A204.1 (cell line): ENCODE measurements around the gene PTPRD.
"Not testable (repeated sequence)": the region's sequence is repeated elsewhere in the genome, so short reads cannot be mapped to it uniquely, and the experiment has no call there.

ENCODE experiments used
- FAIRE-seq: peaks from 2 replicates; lab custom pipeline; 2012; peaks lifted over from hg19 to GRCh38; lab: Jason Lieb, UNC

PTPRD gene

GRCh38 chr9:9961487-9961886 is 651.3 kb downstream of the PTPRD start:
- no peak for FAIRE-seq

- FAIRE-seq, result no peak
These were observed 661.1 kb downstream of the PTPRD start for GRCh38 chr9:9951556-9952160.

GRCh38 chr9:9950813-9951212 is 662.0 kb downstream of the PTPRD start:
- no peak for FAIRE-seq

- no peak for FAIRE-seq
These were observed 662.8 kb downstream of the PTPRD start for GRCh38 chr9:9949978-9950377.

- FAIRE-seq, result no peak
These were observed 663.4 kb downstream of the PTPRD start for GRCh38 chr9:9949368-9949767.

GRCh38 chr9:9945966-9946365 is 666.8 kb downstream of the PTPRD start:
- no peak for FAIRE-seq

- FAIRE-seq, result peak; percentile 94
These were observed 669.9 kb downstream of the PTPRD start for GRCh38 chr9:9942764-9943424.

- no peak for FAIRE-seq
These were observed 674.4 kb downstream of the PTPRD start for GRCh38 chr9:9938432-9938831.

- FAIRE-seq, result not testable (repeated sequence)
These were observed 681.3 kb downstream of the PTPRD start for GRCh38 chr9:9931464-9931863.

GRCh38 chr9:9924376-9924775 is 688.4 kb downstream of the PTPRD start:
- no peak for FAIRE-seq

GRCh38 chr9:9921805-9922204 is 691.0 kb downstream of the PTPRD start:
- no peak for FAIRE-seq

GRCh38 chr9:9920425-9921060 is 692.3 kb downstream of the PTPRD start:
- FAIRE-seq, result no peak

- no peak for FAIRE-seq
These were observed 693.5 kb downstream of the PTPRD start for GRCh38 chr9:9919174-9919775.

GRCh38 chr9:9917400-9917799 is 695.4 kb downstream of the PTPRD start:
- FAIRE-seq, result no peak

GRCh38 chr9:9914174-9914573 is 698.6 kb downstream of the PTPRD start:
- FAIRE-seq, result no peak

- FAIRE-seq, result no peak
These were observed 699.4 kb downstream of the PTPRD start for GRCh38 chr9:9913276-9913832.

- FAIRE-seq, result peak; percentile 41
These were observed 700.3 kb downstream of the PTPRD start for GRCh38 chr9:9912459-9912858.

GRCh38 chr9:9905736-9906135 is 707.1 kb downstream of the PTPRD start:
- FAIRE-seq, result no peak

- FAIRE-seq, result no peak
These were observed 708.8 kb downstream of the PTPRD start for GRCh38 chr9:9904041-9904440.

GRCh38 chr9:9901624-9902023 is 711.2 kb downstream of the PTPRD start:
- FAIRE-seq, result no peak

GRCh38 chr9:9893837-9894236 is 719.0 kb downstream of the PTPRD start:
- no peak for FAIRE-seq

GRCh38 chr9:9892217-9892616 is 720.6 kb downstream of the PTPRD start:
- FAIRE-seq, result no peak

GRCh38 chr9:9881692-9882091 is 731.1 kb downstream of the PTPRD start:
- FAIRE-seq, result no peak
